Neural progenitor cell (in vitro differentiated cells): ENCODE results near the gene LIMS3.
"Not testable (repeated sequence)": the region's sequence is repeated elsewhere in the genome, so short reads cannot be mapped to it uniquely, and the experiment has no call there.

Experiments used
- CTCF ChIP-seq: fragments of 200-600 bp; sonication (generic); IDR thresholded peaks from 2 replicates; pipeline ENCODE4 v1.5.1; 2017; ENCODE audit warnings: antibody characterized with exemption, mild to moderate bottlenecking
- EZH2 ChIP-seq: fragments of 200-600 bp; sonication (generic); IDR thresholded peaks from 2 replicates; pipeline ENCODE4 v1.6.1; 2017; ENCODE audit warnings: antibody characterized with exemption, mild to moderate bottlenecking, moderate library complexity
- EZH2phosphoT487 ChIP-seq: fragments of 200-600 bp; sonication (generic); IDR thresholded peaks from 2 replicates; pipeline ENCODE4 v1.6.1; 2017; ENCODE audit warnings: antibody characterized with exemption

- TF ChIP-seq CTCF, EZH2, EZH2phosphoT487: not testable (repeated sequence)
These were observed 68.4 kb downstream of the LIMS3 start for GRCh38 chr2:109966858-109967257.
